ENCODE measurements around the gene DENND1B.

DNA sequence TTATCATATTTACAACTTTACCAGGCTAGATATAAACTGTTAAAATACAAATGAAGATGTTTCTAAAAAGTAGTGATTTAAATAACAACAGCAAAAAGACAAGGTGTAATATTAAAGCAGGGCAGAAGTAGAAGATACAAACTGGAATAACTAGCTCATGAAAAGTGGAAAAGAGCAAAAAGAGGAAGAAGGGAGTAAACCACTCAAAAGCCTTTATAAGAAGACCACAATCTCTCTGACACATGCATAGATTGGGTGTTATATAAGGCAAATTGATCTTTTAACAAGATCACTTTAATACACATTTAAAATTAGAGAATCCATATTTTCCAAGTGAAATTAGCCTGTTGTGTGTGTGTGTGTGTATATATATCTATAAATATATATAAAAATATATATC lies 5.0 kb downstream of the DENND1B start:
- no peak for TF ChIP-seq CTCF (IDR thresholded peaks at IDR 0.05)
- no peak for TF ChIP-seq POLR2A (IDR thresholded peaks at IDR 0.05)
